ENCODE data around the gene TTYH2.
"Not testable (repeated sequence)": the region's sequence is repeated elsewhere in the genome, so short reads cannot be mapped to it uniquely, and the experiment has no call there.

TTYH2 gene

GRCh38 chr17:74182041-74182723, 31.2 kb upstream of the TTYH2 start:
- Histone ChIP-seq H3K27me3 (no peaks in the 10 kb centered on the region), H3K36me3 (no peaks in the 10 kb centered on the region)
- no peak for DNase-seq

GRCh38 chr17:74183411-74183810, 30.0 kb upstream of the TTYH2 start:
- DNase-seq = no peak
- TF ChIP-seq CTCF (IDR thresholded peaks at IDR 0.05; ENCODE audit: low read depth, low read length) = no peak
- Histone ChIP-seq H3K36me3 (no peaks in the 10 kb centered on the region), H3K4me1 (no peaks in the 10 kb centered on the region), H3K4me3 (ENCODE audit: low read depth, low read length) (no peak overlapping the region), H3K27me3 (no peaks in the 10 kb centered on the region), H3K9me3 (no peaks in the 10 kb centered on the region)

More at GRCh38 chr17:74182041-74182723, 31.2 kb upstream of the TTYH2 start:
- H3K4me1 ChIP-seq = no peaks in the 10 kb centered on the region
- TF ChIP-seq CTCF (IDR thresholded peaks at IDR 0.05; ENCODE audit: low read depth, low read length) = no peak
- no peak overlapping the region for H3K4me3 ChIP-seq (ENCODE audit: low read depth, low read length)
- H3K9me3 ChIP-seq = no peaks in the 10 kb centered on the region

- TF ChIP-seq CTCF (IDR thresholded peaks at IDR 0.05; ENCODE audit: low read depth, low read length) = no peak
- Histone ChIP-seq H3K27me3 (no peaks in the 10 kb centered on the region), H3K9me3 (no peaks in the 10 kb centered on the region), H3K4me3 (ENCODE audit: low read depth, low read length) (no peak overlapping the region), H3K36me3 (no peaks in the 10 kb centered on the region), H3K4me1 (peaks cover 3% of the 10 kb centered on the region; the same call in 1 of the 2 replicates)
- DNase-seq = no peak
Observed at GRCh38 chr17:74185571-74186185, 27.7 kb upstream of the TTYH2 start.

- no peak overlapping the region for H3K4me3 ChIP-seq (ENCODE audit: low read depth, low read length)
- no peak for DNase-seq
- no peaks in the 10 kb centered on the region for H3K36me3 ChIP-seq
- no peaks in the 10 kb centered on the region for H3K9me3 ChIP-seq
- no peak for TF ChIP-seq CTCF (IDR thresholded peaks at IDR 0.05; ENCODE audit: low read depth, low read length)
- peaks cover 3% of the 10 kb centered on the region; the same call in 1 of the 2 replicates for H3K4me1 ChIP-seq
- H3K27me3 ChIP-seq = no peaks in the 10 kb centered on the region
Observed at GRCh38 chr17:74186498-74186897, 26.9 kb upstream of the TTYH2 start.

GRCh38 chr17:74187761-74188160, 25.6 kb upstream of the TTYH2 start:
- no peak overlapping the region for H3K4me3 ChIP-seq (ENCODE audit: low read depth, low read length)
- peaks cover 3% of the 10 kb centered on the region; the same call in 1 of the 2 replicates for H3K4me1 ChIP-seq
- no peak for DNase-seq
- no peaks in the 10 kb centered on the region for H3K9me3 ChIP-seq
- no peak for TF ChIP-seq CTCF (IDR thresholded peaks at IDR 0.05; ENCODE audit: low read depth, low read length)
- no peaks in the 10 kb centered on the region for H3K27me3 ChIP-seq
- H3K36me3 ChIP-seq = no peaks in the 10 kb centered on the region

GRCh38 chr17:74188687-74189086, 24.7 kb upstream of the TTYH2 start:
- not testable (repeated sequence) for H3K4me3 ChIP-seq (ENCODE audit: low read depth, low read length); H3K36me3 ChIP-seq; H3K9me3 ChIP-seq; DNase-seq; H3K27me3 ChIP-seq; H3K4me1 ChIP-seq
